Measurements from ENCODE around the gene CXCL14.
"Not testable (repeated sequence)": the region's sequence is repeated elsewhere in the genome, so short reads cannot be mapped to it uniquely, and the experiment has no call there.

GRCh38 chr5:135529576-135529975, 49.2 kb downstream of the CXCL14 start:
- not testable (repeated sequence) for TF ChIP-seq EZH2 (IDR thresholded peaks at IDR 0.05; ENCODE audit: low read depth); CTCF (conservative IDR thresholded peaks at IDR 0.05)

Measured in PC-9 (cell line).